K562 (cell line): Measurements from ENCODE around the gene RNF224. TPM values are rescaled to one million over a fixed set of nuclear protein-coding genes. Genes with fewer than 3 reads are reported as not detected.

Experiments
- ATAC-seq: fragments of 200-7000 bp; cut with Tn5 transposase; 3 replicates; pipeline ENCODE4 v1.9.1; 2020; ENCODE audit warnings: moderate library complexity
- BruUV-seq: library from RNA; stranded (reverse); fragments of 400-500 nt; replicated peaks from 2 replicates; lab custom pipeline; 2021; lab: Mats Ljungman, UMichigan
- CTCF ChIA-PET: fragments of 300-600 bp; formaldehyde crosslinking; extraction: SDS; loops from one replicate; lab custom pipeline; 2021; ENCODE audit warnings: low intra/inter-chr PET ratio; lab: Yijun Ruan, JAX
- POLR2A ChIA-PET: fragments of 300-600, 350-650 bp; sonication (Branson Sonifier 250); formaldehyde crosslinking; extraction: SDS; loops from one replicate; lab custom pipeline; 2021; ENCODE audit warnings: antibody characterized with exemption, inconsistent platforms; lab: Yijun Ruan, JAX
- DNase-seq, 4 experiments: peaks; one replicate each; pipeline versions ENCODE4 v3.0.0 to v3.0.0-alpha.2; 2011 to 2018; ENCODE audit warnings: low spot score in 3 of 4, mixed read lengths in 3 of 4; ENCODE audit errors: extremely low read depth in 1 of 4
- FAIRE-seq: peaks from 2 replicates; lab custom pipeline; 2011; peaks lifted over from hg19 to GRCh38; lab: Jason Lieb, UNC
- H2AFZ ChIP-seq: 2 replicates; pipeline ENCODE4 v1.6.0; 2011; ENCODE audit warnings: low read depth, low read length, control low read depth, inconsistent platforms
- H3K27ac ChIP-seq: fragments of 200-600 bp; 3 replicates; pipeline ENCODE4 v1.8.0; 2011; ENCODE audit warnings: low read depth, mild to moderate bottlenecking, control low read depth, inconsistent platforms, low read length, moderate library complexity, mixed read lengths; ENCODE audit errors: extremely low read depth
- H3K27me3 ChIP-seq, 2 experiments: fragments of 300-600 bp in 1 of 2; 2 replicates in 1 of 2; 3 replicates in 1 of 2; pipeline versions ENCODE4 v1.6.0 to v1.8.0; 2011; ENCODE audit warnings: inconsistent platforms in 2 of 2, low read length in 2 of 2, mild to moderate bottlenecking in 1 of 2, mixed read lengths in 1 of 2, moderate library complexity in 1 of 2; ENCODE audit not compliant: control insufficient read depth in 2 of 2, insufficient read depth in 2 of 2
- H3K36me3 ChIP-seq: fragments of 300-600 bp; 3 replicates; pipeline ENCODE4 v1.8.0; 2011; ENCODE audit warnings: mild to moderate bottlenecking, low read length, inconsistent platforms; ENCODE audit not compliant: control insufficient read depth, insufficient read depth
- H3K4me1 ChIP-seq, 2 experiments: fragments of 200-600 bp in 1 of 2; replicated peaks in 1 of 2; 2 replicates in 1 of 2; 3 replicates in 1 of 2; pipeline versions ENCODE4 v1.5.1 to v1.8.0; 2011; ENCODE audit warnings: inconsistent platforms in 2 of 2, low read length in 2 of 2, mild to moderate bottlenecking in 1 of 2, mixed read lengths in 1 of 2, moderate library complexity in 1 of 2; ENCODE audit not compliant: control insufficient read depth in 2 of 2, insufficient read depth in 2 of 2
- H3K4me2 ChIP-seq: 2 replicates; pipeline ENCODE4 v1.6.1; 2011; ENCODE audit warnings: low read length, control low read depth, inconsistent platforms, mixed read lengths; ENCODE audit not compliant: insufficient read depth
- H3K4me3 ChIP-seq: fragments of 200-600 bp; sonication (generic), shearing (Covaris generic); 2 replicates; pipeline ENCODE4 v1.5.1; 2016; ENCODE audit warnings: control low read depth, inconsistent platforms
- H3K79me2 ChIP-seq: fragments of 200-600 bp; 3 replicates; pipeline ENCODE4 v1.8.0; 2011; ENCODE audit warnings: low read length, inconsistent platforms; ENCODE audit not compliant: control insufficient read depth, insufficient read depth
- H3K9ac ChIP-seq, 2 experiments: 2 replicates each; pipeline versions ENCODE4 v1.6.0 to v1.6.1; 2011; ENCODE audit warnings: low read depth in 2 of 2, low read length in 2 of 2, control low read depth in 1 of 2, inconsistent platforms in 1 of 2, mild to moderate bottlenecking in 1 of 2, mixed read lengths in 1 of 2; ENCODE audit not compliant: insufficient read depth in 1 of 2
- H3K9me1 ChIP-seq: one replicate; pipeline ENCODE4 v1.6.0; 2011; ENCODE audit warnings: inconsistent platforms, mild to moderate bottlenecking, low read length, moderate library complexity; ENCODE audit not compliant: control insufficient read depth, insufficient read depth
- H3K9me3 ChIP-seq: replicated peaks from 2 replicates; pipeline ENCODE4 v1.5.1; 2011; ENCODE audit warnings: low read depth, low read length, inconsistent platforms; ENCODE audit not compliant: control insufficient read depth, insufficient read depth
- H4K20me1 ChIP-seq: replicated peaks from 2 replicates; pipeline ENCODE4 v1.6.1; 2011; ENCODE audit warnings: low read length, inconsistent platforms, mixed read lengths; ENCODE audit not compliant: control insufficient read depth, insufficient read depth
- MEF2D ChIP-seq: conservative IDR thresholded peaks from 2 replicates; pipeline ENCODE4 v1.6.1; 2016; ENCODE audit warnings: low read depth, missing genetic modification characterization, missing compliant biosample characterization
- NR2F6 ChIP-seq: fragments of 450-650 bp; formaldehyde crosslinking; IDR thresholded peaks from 2 replicates; pipeline ENCODE4 v1.4.0; 2020; ENCODE audit warnings: mild to moderate bottlenecking
- POLR2G ChIP-seq: fragments of 200-400 bp; formaldehyde crosslinking; IDR thresholded peaks from 2 replicates; pipeline ENCODE4 v1.6.1; 2017; ENCODE audit warnings: low read depth, mild to moderate bottlenecking, antibody characterized with exemption, low read length, moderate library complexity
- TARDBP ChIP-seq: fragments of 450-650 bp; IDR thresholded peaks from 2 replicates; pipeline ENCODE4 v1.6.1; 2016
- U2AF2 ChIP-seq: fragments of 200-400 bp; formaldehyde crosslinking; optimal IDR thresholded peaks from 2 replicates; pipeline ENCODE3; 2017; ENCODE audit warnings: low read depth, mild to moderate bottlenecking, low read length
- ZNF717 ChIP-seq: fragments of 250-450 bp; sonication (Bioruptor Pico); IDR thresholded peaks from 2 replicates; pipeline ENCODE4 v1.5.0; 2021
- WGBS: fragments of 100-300 bp; shearing (Covaris generic); methylation state at CpG from one replicate; pipeline ENCODE4 v1.1.6; 2016; ENCODE audit warnings: low coverage, mixed read lengths; ENCODE audit not compliant: insufficient coverage; ENCODE audit errors: missing lambda C conversion rate; 5-methylcytosine and 5-hydroxymethylcytosine counted together
- in situ Hi-C: fragments of 300-500 bp; cut with MboI; formaldehyde crosslinking; loops from 4 replicates; pipeline ENCODE4 v1.15.0; 2018; ENCODE audit warnings: inconsistent platforms, mixed read lengths
- intact Hi-C: fragments of 100-400 bp; cut with micrococcal nuclease; formaldehyde crosslinking; loops from 2 replicates; pipeline ENCODE4 v1.14.2; 2022
- polyA plus RNA-seq, 8 experiments: library from polyadenylated mRNA; depleted of rRNA in 4 of 8; stranded (reverse) in 5 of 8; unstranded in 3 of 8; fragments of >200 nt; fragmentation: Nextera tagmentation in 2 of 8; fragmentation: Illumina TruSeq in 1 of 8; extraction: Ambion mirVana in 2 of 8; extraction: Trizol in 1 of 8; gene quantifications; 2 replicates each; pipeline versions ENCODE4 v1.2.1 to v1.2.3, GENCODE V29; 2011 to 2014; ENCODE audit warnings: inconsistent platforms in 1 of 8, missing spikeins in 1 of 8
- total RNA-seq, 7 experiments: library from RNA; depleted of rRNA in 6 of 7; stranded (reverse); fragments of >200 nt in 6 of 7; fragmentation: Illumina TruSeq in 2 of 7; extraction: Trizol in 2 of 7; gene quantifications; 2 replicates each; pipeline versions ENCODE4 v1.2.1 to v1.2.3, GENCODE V29; 2011 to 2021; ENCODE audit warnings: low replicate concordance in 1 of 7
- TF ChIP-seq, protein P1 (sequence below): sonication (generic); formaldehyde crosslinking; IDR thresholded peaks from 2 replicates; pipeline ENCODE4 v1.9.0; 2022; ENCODE audit warnings: mild to moderate bottlenecking, missing genetic modification reagents
- TF ChIP-seq, protein P2 (sequence below), 3 experiments: fragments of 200-800 bp in 1 of 3; sonication (Bioruptor generic) in 1 of 3; sonication (generic) in 1 of 3; formaldehyde crosslinking in 1 of 3; IDR thresholded peaks; 2 replicates each; pipeline versions ENCODE4 v1.6.1 to v1.8.0; 2016 to 2022; ENCODE audit warnings: mild to moderate bottlenecking in 2 of 3, missing compliant biosample characterization in 2 of 3, missing genetic modification characterization in 2 of 3, missing genetic modification reagents in 1 of 3
- TF ChIP-seq, protein P3 (sequence below), 2 experiments: IDR thresholded peaks; 2 replicates each; pipeline ENCODE4 v1.6.1; 2011; ENCODE audit warnings: borderline replicate concordance in 1 of 2, control low read depth in 1 of 2, low read depth in 1 of 2, low read length in 1 of 2, mild to moderate bottlenecking in 1 of 2, mixed read lengths in 1 of 2, moderate library complexity in 1 of 2; ENCODE audit not compliant: insufficient read depth in 1 of 2, insufficient read length in 1 of 2, poor library complexity in 1 of 2, severe bottlenecking in 1 of 2; ENCODE audit errors: extremely low read depth in 1 of 2

The RNF224 gene
- total and polyA plus RNA-seq, 9 of the 15 experiments (the other 6 are each of a cell fraction or from before 2014, with no cell fraction given), result not detected

DNA sequence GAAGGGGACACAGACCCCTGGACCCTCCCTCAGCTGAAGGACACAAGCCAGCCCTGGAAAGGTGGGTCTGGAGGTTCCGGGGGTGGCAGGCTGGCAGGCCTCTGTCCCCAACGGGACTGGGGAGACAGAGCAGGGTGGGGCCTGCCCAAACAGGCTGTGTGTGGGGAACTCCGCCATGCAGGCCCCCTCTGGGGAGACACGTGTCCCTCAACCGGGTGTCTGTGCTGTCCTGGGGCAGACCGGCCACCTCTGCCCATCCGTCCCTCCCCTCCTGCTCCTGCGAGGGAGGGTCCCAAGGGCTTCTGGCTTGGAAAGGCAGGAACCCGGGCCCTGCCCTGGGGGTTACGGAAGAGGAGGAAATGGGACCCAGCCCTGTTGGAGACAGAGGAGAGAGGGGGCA lies 4.8 kb downstream of the RNF224 start:
- 68% methylated on average over 10 of the region's 10 CpGs for WGBS
- peaks cover 23 to 100% of the 10 kb centered on the region in 2 experiments for H3K4me1 ChIP-seq
- no peaks in the 10 kb centered on the region; the same call in 2 of the 3 replicates for H3K79me2 ChIP-seq
- in situ Hi-C loops, result loop anchor here (25.0 kb wide), 1 partner anchor 445 kb away; the partner anchor contains the start of genes CCDC183 and TMEM141
- no peak overlapping the region for H3K27ac ChIP-seq
- no TSS peak for BruUV-seq
- CTCF ChIA-PET, result no interaction called here
- no peak for FAIRE-seq
- no peak for DNase-seq
- no peak overlapping the region for H2AFZ ChIP-seq
- H3K36me3 ChIP-seq, result no peaks in the 10 kb centered on the region
- no peak overlapping the region for H3K4me3 ChIP-seq
- no peaks in the 10 kb centered on the region for H3K9me3 ChIP-seq
- H4K20me1 ChIP-seq, result no peaks in the 10 kb centered on the region
- H3K9ac ChIP-seq, result peak overlapping the region in 1 of 2 experiments; percentile 36; a peak in 1 of 4 replicates
- ATAC-seq, result no peak
- H3K4me2 ChIP-seq, result no peak overlapping the region
- intact Hi-C loops, result no loop called here
- POLR2A ChIA-PET, result interaction anchor here (0.5 to 1.1 kb wide), 3 partner anchors 9 to 136 kb away, joined by 3 to 6 read pairs (median 3); partner anchors contain the start of gene TUBB4B
- TF ChIP-seq POLR2G (peak; percentile 17; the same call in 1 of the 2 replicates), ZNF717 (no peak), MEF2D (tag) (no peak), U2AF2 (no peak)
- H3K27me3 ChIP-seq, result no peaks in the 10 kb centered on the region
- peaks cover 4% of the 10 kb centered on the region for H3K9me1 ChIP-seq

DNA sequence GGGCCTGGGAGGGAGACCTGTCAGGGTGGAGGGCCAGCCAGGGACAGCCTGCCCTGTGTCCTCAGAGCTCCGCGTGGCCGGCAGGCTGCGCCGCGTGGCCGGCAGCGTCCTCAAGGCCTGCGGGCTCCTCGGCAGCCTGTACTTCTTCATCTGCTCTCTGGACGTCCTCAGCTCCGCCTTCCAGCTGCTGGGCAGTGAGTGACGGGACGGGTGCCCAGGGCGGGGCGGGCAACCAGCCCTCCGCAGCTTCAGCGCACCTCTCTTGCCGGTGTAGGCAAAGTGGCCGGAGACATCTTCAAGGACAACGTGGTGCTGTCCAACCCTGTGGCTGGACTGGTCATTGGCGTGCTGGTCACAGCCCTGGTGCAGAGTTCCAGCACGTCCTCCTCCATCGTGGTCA lies 5.2 kb downstream of the RNF224 start:
- Histone ChIP-seq H3K4me2 (no peak overlapping the region), H3K79me2 (no peaks in the 10 kb centered on the region; the same call in 2 of the 3 replicates), H4K20me1 (no peaks in the 10 kb centered on the region), H3K4me3 (no peak overlapping the region), H3K36me3 (no peaks in the 10 kb centered on the region), H3K27ac (no peak overlapping the region), H3K9ac (peak overlapping the region in 1 of 2 experiments; percentile 10; a peak in 1 of 4 replicates), H2AFZ (no peak overlapping the region), H3K9me1 (peaks cover 4% of the 10 kb centered on the region), H3K27me3 (no peaks in the 10 kb centered on the region), H3K9me3 (no peaks in the 10 kb centered on the region), H3K4me1 (peaks cover 21 to 100% of the 10 kb centered on the region in 2 experiments)
- FAIRE-seq (no peak), ATAC-seq (no peak), DNase-seq (no peak)
- ChIA-PET CTCF (no interaction called here), POLR2A (interaction anchor here (0.5 to 1.1 kb wide), 3 partner anchors 8 to 137 kb away, joined by 3 to 6 read pairs (median 3); partner anchors contain the start of gene TUBB4B)
- BruUV-seq, result no TSS peak
- in situ Hi-C loops, result loop anchor here (25.0 kb wide), 1 partner anchor 445 kb away; the partner anchor contains the start of genes CCDC183 and TMEM141
- intact Hi-C loops, result no loop called here
- WGBS, result 70% methylated on average over 24 of the region's 24 CpGs
- TF ChIP-seq, protein P1, sequence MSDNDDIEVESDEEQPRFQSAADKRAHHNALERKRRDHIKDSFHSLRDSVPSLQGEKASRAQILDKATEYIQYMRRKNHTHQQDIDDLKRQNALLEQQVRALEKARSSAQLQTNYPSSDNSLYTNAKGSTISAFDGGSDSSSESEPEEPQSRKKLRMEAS (CRISPR knock-in tag), result peak; percentile 41; the same call in 1 of the 2 replicates
- TF ChIP-seq, protein P2, sequence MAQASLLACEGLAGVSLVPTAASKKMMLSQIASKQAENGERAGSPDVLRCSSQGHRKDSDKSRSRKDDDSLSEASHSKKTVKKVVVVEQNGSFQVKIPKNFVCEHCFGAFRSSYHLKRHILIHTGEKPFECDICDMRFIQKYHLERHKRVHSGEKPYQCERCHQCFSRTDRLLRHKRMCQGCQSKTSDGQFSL (CRISPR knock-in tag; IDR thresholded peaks at IDR 0.05), result 0 out of 2 replicates have a peak, but pooled peaks have one; percentile 21
- TF ChIP-seq, protein P2 (tag; IDR thresholded peaks at IDR 0.05), result no peak
- TF ChIP-seq TARDBP (no peak), POLR2G (peak; percentile 4; the same call in 1 of the 2 replicates), NR2F6 (CRISPR knock-in tag) (no peak)
- TF ChIP-seq, protein P3, sequence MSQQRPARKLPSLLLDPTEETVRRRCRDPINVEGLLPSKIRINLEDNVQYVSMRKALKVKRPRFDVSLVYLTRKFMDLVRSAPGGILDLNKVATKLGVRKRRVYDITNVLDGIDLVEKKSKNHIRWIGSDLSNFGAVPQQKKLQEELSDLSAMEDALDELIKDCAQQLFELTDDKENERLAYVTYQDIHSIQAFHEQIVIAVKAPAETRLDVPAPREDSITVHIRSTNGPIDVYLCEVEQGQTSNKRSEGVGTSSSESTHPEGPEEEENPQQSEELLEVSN (IDR thresholded peaks at IDR 0.05; ENCODE audit: borderline replicate concordance in 1 of 2, extremely low read depth in 1 of 2, insufficient read depth in 1 of 2, insufficient read length in 1 of 2, low read depth in 1 of 2, low read length in 1 of 2, poor library complexity in 1 of 2, severe bottlenecking in 1 of 2), result peak in 1 of 2 experiments; percentile 31
